Keratinocyte (primary cell): Measurements from ENCODE around the gene ZNF830. TPM values are rescaled to one million over a fixed set of nuclear protein-coding genes. Genes with fewer than 3 reads are reported as not detected.

ENCODE experiments used
- DNase-seq: peaks from one replicate; pipeline ENCODE4 v3.0.0-alpha.2; 2011; ENCODE audit warnings: low read depth, missing footprints, low spot score
- FAIRE-seq: peaks from 2 replicates; lab custom pipeline; 2011; peaks lifted over from hg19 to GRCh38; lab: Jason Lieb, UNC
- H2AFZ ChIP-seq: 2 replicates; pipeline ENCODE4 v1.6.0; 2012; ENCODE audit warnings: low read length, control low read depth, inconsistent platforms; ENCODE audit not compliant: control insufficient read depth
- H3K27ac ChIP-seq: 2 replicates; pipeline ENCODE4 v1.5.1; 2011; ENCODE audit warnings: low read length; ENCODE audit not compliant: control insufficient read depth, insufficient read depth
- H3K27me3 ChIP-seq: 3 replicates; pipeline ENCODE4 v1.6.0; 2011; ENCODE audit warnings: low read length; ENCODE audit not compliant: control insufficient read depth, insufficient read depth; ENCODE audit errors: extremely low read depth
- H3K36me3 ChIP-seq, 2 experiments: 2 replicates in 1 of 2; 3 replicates in 1 of 2; pipeline ENCODE4 v1.5.1; 2011; ENCODE audit warnings: low read length in 2 of 2, mild to moderate bottlenecking in 1 of 2; ENCODE audit not compliant: control insufficient read depth in 2 of 2, insufficient read depth in 2 of 2; ENCODE audit errors: extremely low read depth in 1 of 2
- H3K4me1 ChIP-seq: 3 replicates; pipeline ENCODE4 v1.5.1; 2011; ENCODE audit warnings: low read length; ENCODE audit not compliant: control insufficient read depth, insufficient read depth; ENCODE audit errors: extremely low read depth
- H3K4me2 ChIP-seq: 3 replicates; pipeline ENCODE4 v1.6.0; 2011; ENCODE audit warnings: low read depth, low read length; ENCODE audit not compliant: control insufficient read depth, insufficient read depth; ENCODE audit errors: extremely low read depth
- H3K4me3 ChIP-seq, 3 experiments: fragments of 200-600 bp in 1 of 3; sonication (generic) in 1 of 3; 2 replicates in 2 of 3; 3 replicates in 1 of 3; pipeline ENCODE4 v1.5.1; 2011 to 2016; ENCODE audit warnings: low read length in 3 of 3, mild to moderate bottlenecking in 3 of 3, control low read depth in 2 of 3, inconsistent platforms in 1 of 3, low read depth in 1 of 3, mixed read lengths in 1 of 3, mixed run types in 1 of 3, moderate library complexity in 1 of 3; ENCODE audit not compliant: control insufficient read depth in 2 of 3, insufficient read depth in 2 of 3; ENCODE audit errors: extremely low read depth in 1 of 3
- H3K79me2 ChIP-seq: 2 replicates; pipeline ENCODE4 v1.6.0; 2012; ENCODE audit warnings: low read length; ENCODE audit not compliant: control insufficient read depth, insufficient read depth
- H3K9ac ChIP-seq: 3 replicates; pipeline ENCODE4 v1.6.0; 2011; ENCODE audit warnings: low read length; ENCODE audit not compliant: control insufficient read depth, insufficient read depth; ENCODE audit errors: extremely low read depth
- H3K9me1 ChIP-seq: 3 replicates; pipeline ENCODE4 v1.6.0; 2011; ENCODE audit warnings: low read length; ENCODE audit not compliant: control insufficient read depth, insufficient read depth; ENCODE audit errors: extremely low read depth
- H3K9me3 ChIP-seq: 2 replicates; pipeline ENCODE4 v1.5.1; 2012; ENCODE audit warnings: low read depth, low read length; ENCODE audit not compliant: control insufficient read depth
- H4K20me1 ChIP-seq: 3 replicates; pipeline ENCODE4 v1.6.0; 2011; ENCODE audit warnings: low read length; ENCODE audit not compliant: control insufficient read depth, insufficient read depth; ENCODE audit errors: extremely low read depth
- EZH2 ChIP-seq: IDR thresholded peaks from one replicate; pipeline ENCODE4 v1.6.1; 2012; ENCODE audit warnings: inconsistent platforms, mild to moderate bottlenecking, low read length, moderate library complexity
- dilution Hi-C: fragments of 300-500 bp; cut with MboI; formaldehyde crosslinking; loops from one replicate; pipeline ENCODE4 v1.7.0; 2020; ENCODE audit warnings: low sequenced_read_pairs; ENCODE audit not compliant: extremely low pct_ligation_motif_present
- polyA plus RNA-seq, 5 experiments: library from polyadenylated mRNA; depleted of rRNA in 3 of 5; stranded (reverse) in 3 of 5; stranded (forward) in 1 of 5; unstranded in 1 of 5; fragments of >200 nt; gene quantifications; 1 replicate in 1 of 5; 2 replicates in 3 of 5; 3 replicates in 1 of 5; pipeline versions ENCODE4 v1.2.1 to v1.2.3, GENCODE V29; 2011 to 2012; ENCODE audit warnings: missing spikeins in 2 of 5, low read depth in 1 of 5, low replicate concordance in 1 of 5
- TF ChIP-seq, protein P1 (sequence below), 3 experiments: IDR thresholded peaks in 1 of 3; conservative IDR thresholded peaks in 1 of 3; optimal IDR thresholded peaks in 1 of 3; 2 replicates in 2 of 3; 3 replicates in 1 of 3; pipeline versions ENCODE3 to v1.5.1; 2011; ENCODE audit warnings: low read length in 3 of 3, mild to moderate bottlenecking in 3 of 3, moderate library complexity in 2 of 3, control low read depth in 1 of 3, inconsistent platforms in 1 of 3; ENCODE audit not compliant: insufficient read depth in 2 of 3; ENCODE audit errors: extremely low read depth in 1 of 3

ZNF830 gene
- polyA plus RNA-seq, 1 donor (not counting 4 experiments of a cell fraction or from before 2014, with no cell fraction given): 10.3 TPM

DNA sequence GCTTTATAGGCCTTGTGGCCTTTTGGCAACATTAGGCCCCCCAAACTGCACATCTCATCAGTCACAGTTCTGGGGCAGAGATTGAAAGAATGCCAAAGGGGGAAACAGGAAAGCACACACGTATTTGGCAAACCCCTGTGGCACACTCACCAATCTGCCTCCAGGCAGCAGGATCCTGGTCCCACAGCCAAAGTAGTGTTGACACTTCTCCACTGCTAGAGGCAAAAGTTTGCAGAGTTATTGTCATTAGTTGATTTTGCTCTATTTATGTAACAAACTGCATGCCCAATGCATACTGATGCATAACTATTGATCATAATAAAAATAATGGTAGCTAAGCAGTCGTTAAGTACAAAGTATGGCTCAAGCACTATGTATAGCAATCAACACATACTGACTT is 45.2 kb upstream of the ZNF830 start:
- H3K4me2 ChIP-seq: no peak overlapping the region
- H3K4me3 ChIP-seq: no peak overlapping the region
- no peak overlapping the region for H3K27ac ChIP-seq
- dilution Hi-C loops: no loop called here
- H2AFZ ChIP-seq: no peak overlapping the region
- H3K27me3 ChIP-seq: no peaks in the 10 kb centered on the region
- no peaks in the 10 kb centered on the region for H3K4me1 ChIP-seq
- DNase-seq (no peak), FAIRE-seq (no peak)
- TF ChIP-seq, protein P1, sequence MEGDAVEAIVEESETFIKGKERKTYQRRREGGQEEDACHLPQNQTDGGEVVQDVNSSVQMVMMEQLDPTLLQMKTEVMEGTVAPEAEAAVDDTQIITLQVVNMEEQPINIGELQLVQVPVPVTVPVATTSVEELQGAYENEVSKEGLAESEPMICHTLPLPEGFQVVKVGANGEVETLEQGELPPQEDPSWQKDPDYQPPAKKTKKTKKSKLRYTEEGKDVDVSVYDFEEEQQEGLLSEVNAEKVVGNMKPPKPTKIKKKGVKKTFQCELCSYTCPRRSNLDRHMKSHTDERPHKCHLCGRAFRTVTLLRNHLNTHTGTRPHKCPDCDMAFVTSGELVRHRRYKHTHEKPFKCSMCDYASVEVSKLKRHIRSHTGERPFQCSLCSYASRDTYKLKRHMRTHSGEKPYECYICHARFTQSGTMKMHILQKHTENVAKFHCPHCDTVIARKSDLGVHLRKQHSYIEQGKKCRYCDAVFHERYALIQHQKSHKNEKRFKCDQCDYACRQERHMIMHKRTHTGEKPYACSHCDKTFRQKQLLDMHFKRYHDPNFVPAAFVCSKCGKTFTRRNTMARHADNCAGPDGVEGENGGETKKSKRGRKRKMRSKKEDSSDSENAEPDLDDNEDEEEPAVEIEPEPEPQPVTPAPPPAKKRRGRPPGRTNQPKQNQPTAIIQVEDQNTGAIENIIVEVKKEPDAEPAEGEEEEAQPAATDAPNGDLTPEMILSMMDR (optimal IDR thresholded peaks at IDR 0.05 in 1 of 3, IDR thresholded peaks at IDR 0.05 in 1 of 3, conservative IDR thresholded peaks at IDR 0.05 in 1 of 3; ENCODE audit: extremely low read depth in 1 of 3, insufficient read depth in 2 of 3, low read length in 3 of 3): no peak
- TF ChIP-seq EZH2: no peak
- no peaks in the 10 kb centered on the region for H3K36me3 ChIP-seq
- no peaks in the 10 kb centered on the region for H3K79me2 ChIP-seq
- H4K20me1 ChIP-seq: no peaks in the 10 kb centered on the region
- H3K9me1 ChIP-seq: no peaks in the 10 kb centered on the region
- no peaks in the 10 kb centered on the region for H3K9me3 ChIP-seq
- H3K9ac ChIP-seq: no peak overlapping the region

DNA sequence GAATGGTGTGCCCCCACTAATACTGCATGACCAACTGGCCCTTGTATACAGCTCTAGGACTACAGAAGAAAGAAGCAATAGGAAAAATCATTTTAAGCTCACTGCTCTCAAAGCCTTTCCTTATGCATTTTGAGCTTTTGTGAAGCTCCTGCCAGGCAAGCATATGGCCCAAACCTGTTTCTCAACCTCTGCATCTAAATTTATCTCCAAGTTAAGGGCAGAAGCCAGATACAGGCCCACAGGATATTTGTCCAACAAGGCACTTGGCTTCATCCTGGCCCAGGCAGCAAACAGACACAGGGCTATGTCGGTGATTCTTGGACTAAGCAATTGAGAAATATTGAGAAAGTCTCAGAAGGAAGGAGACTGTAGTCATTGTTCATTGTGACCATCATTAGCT is 44.0 kb upstream of the ZNF830 start:
- Histone ChIP-seq H3K4me1 (no peaks in the 10 kb centered on the region), H3K9me1 (no peaks in the 10 kb centered on the region), H3K36me3 (no peaks in the 10 kb centered on the region), H3K79me2 (no peaks in the 10 kb centered on the region), H3K4me2 (no peak overlapping the region), H4K20me1 (no peaks in the 10 kb centered on the region), H2AFZ (no peak overlapping the region), H3K27ac (no peak overlapping the region), H3K27me3 (no peaks in the 10 kb centered on the region), H3K9ac (no peak overlapping the region), H3K9me3 (no peaks in the 10 kb centered on the region), H3K4me3 (no peak overlapping the region)
- no peak for TF ChIP-seq EZH2
- TF ChIP-seq, protein P1 (optimal IDR thresholded peaks at IDR 0.05 in 1 of 3, IDR thresholded peaks at IDR 0.05 in 1 of 3, conservative IDR thresholded peaks at IDR 0.05 in 1 of 3; ENCODE audit: extremely low read depth in 1 of 3, insufficient read depth in 2 of 3, low read length in 3 of 3): no peak
- no peak for FAIRE-seq
- no peak for DNase-seq
- dilution Hi-C loops: no loop called here
